Measurements from ENCODE around the gene MRGPRF.

Gene MRGPRF

GRCh38 chr11:69051381-69052342, 38.6 kb upstream of the MRGPRF start:
- DNase-seq (ENCODE audit: insufficient read length, low spot score) (no peak), FAIRE-seq (no peak)

GRCh38 chr11:69050592-69051380, 37.7 kb upstream of the MRGPRF start:
- FAIRE-seq (no peak), DNase-seq (ENCODE audit: insufficient read length, low spot score) (no peak)

GRCh38 chr11:69049490-69049867, 36.4 kb upstream of the MRGPRF start:
- DNase-seq (ENCODE audit: insufficient read length, low spot score): no peak
- FAIRE-seq: no peak

- DNase-seq (ENCODE audit: insufficient read length, low spot score) (peak; percentile 100), FAIRE-seq (peak; percentile 89)
These were observed 35.8 kb upstream of the MRGPRF start, which contains the start of gene TPCN2 for GRCh38 chr11:69048694-69049489. Gene TPCN2 (plus strand): TSS chr11:69048932. CDS start chr11:69048998, 66 bp downstream.

- DNase-seq (ENCODE audit: insufficient read length, low spot score) (no peak), FAIRE-seq (no peak)
These were observed 35.1 kb upstream of the MRGPRF start for GRCh38 chr11:69048031-69048693.

- FAIRE-seq (no peak), DNase-seq (ENCODE audit: insufficient read length, low spot score) (peak; percentile 67)
These were observed 31.3 kb upstream of the MRGPRF start for GRCh38 chr11:69044111-69045013.

- FAIRE-seq: no peak
These were observed 28.5 kb upstream of the MRGPRF start for GRCh38 chr11:69041516-69041915.

GRCh38 chr11:69040581-69041260, 27.7 kb upstream of the MRGPRF start:
- FAIRE-seq (no peak), DNase-seq (ENCODE audit: insufficient read length, low spot score) (no peak)

More at GRCh38 chr11:69041516-69041915, 28.5 kb upstream of the MRGPRF start:
- no peak for DNase-seq (ENCODE audit: insufficient read length, low spot score)

- DNase-seq (ENCODE audit: insufficient read length, low spot score) (no peak), FAIRE-seq (peak; percentile 69)
These were observed 27.0 kb upstream of the MRGPRF start for GRCh38 chr11:69040051-69040450.

- DNase-seq (ENCODE audit: insufficient read length, low spot score) (no peak), FAIRE-seq (no peak)
These were observed 26.5 kb upstream of the MRGPRF start for GRCh38 chr11:69039501-69039900.

- no peak for DNase-seq (ENCODE audit: insufficient read length, low spot score)
- FAIRE-seq: no peak
These were observed 24.5 kb upstream of the MRGPRF start for GRCh38 chr11:69037544-69037943.

- FAIRE-seq (no peak), DNase-seq (ENCODE audit: insufficient read length, low spot score) (no peak)
These were observed 24.0 kb upstream of the MRGPRF start for GRCh38 chr11:69037074-69037473.

- DNase-seq (ENCODE audit: insufficient read length, low spot score): no peak
- peak; percentile 16 for FAIRE-seq
These were observed 22.9 kb upstream of the MRGPRF start for GRCh38 chr11:69035946-69036340.

- DNase-seq (ENCODE audit: insufficient read length, low spot score): no peak
These were observed 22.3 kb upstream of the MRGPRF start for GRCh38 chr11:69035150-69035945.

GRCh38 chr11:69034123-69034867, 21.2 kb upstream of the MRGPRF start:
- DNase-seq (ENCODE audit: insufficient read length, low spot score) (no peak), FAIRE-seq (no peak)

More at GRCh38 chr11:69035150-69035945, 22.3 kb upstream of the MRGPRF start:
- no peak for FAIRE-seq

GRCh38 chr11:69033431-69033830, 20.4 kb upstream of the MRGPRF start:
- FAIRE-seq (no peak), DNase-seq (ENCODE audit: insufficient read length, low spot score) (no peak)

- no peak for FAIRE-seq
- no peak for DNase-seq (ENCODE audit: insufficient read length, low spot score)
These were observed 19.8 kb upstream of the MRGPRF start for GRCh38 chr11:69032833-69033232.

Data from HTR-8/SVneo (cell line).